ENCODE measurements around the gene CAMKMT. TPM values are rescaled to one million over a fixed set of nuclear protein-coding genes. Genes with fewer than 3 reads are reported as not detected.
"Not testable (repeated sequence)": the region's sequence is repeated elsewhere in the genome, so short reads cannot be mapped to it uniquely, and the experiment has no call there.

CAMKMT gene
- total RNA-seq, 4 donors from 2014 or later: 6.0 to 15.3 (median 10.7) TPM

DNA sequence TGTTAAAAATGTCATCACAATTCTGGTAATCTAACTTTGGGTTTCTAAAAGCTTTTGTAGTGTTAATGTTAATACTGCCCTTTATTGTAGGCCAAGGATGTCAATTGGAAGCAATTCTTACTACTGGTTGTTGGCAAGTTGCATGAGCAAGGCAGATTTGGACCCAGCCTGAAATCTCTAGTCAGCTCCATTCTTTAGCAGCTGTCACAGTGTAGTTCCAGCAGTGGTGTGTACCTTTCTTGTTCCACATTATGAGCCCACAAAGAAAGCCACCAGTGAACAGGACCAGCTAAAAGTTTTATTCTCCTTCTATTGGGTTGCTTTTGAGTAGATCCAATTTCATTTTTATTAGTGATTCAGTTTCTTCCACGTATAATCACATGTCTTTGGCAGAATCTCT lies 133.8 kb downstream of the CAMKMT start:
- Histone ChIP-seq H3K36me3 (no peaks in the 10 kb centered on the region), H3K4me3 (no peak overlapping the region), H3K9me3 (no peaks in the 10 kb centered on the region), H3K27ac (no peak overlapping the region), H3K4me1 (no peaks in the 10 kb centered on the region), H3K27me3 (no peaks in the 10 kb centered on the region)
- DNase-seq (ENCODE audit: low spot score in 2 of 2): no peak
- 78% methylated on average over 1 of the region's 1 CpG for WGBS
- TF ChIP-seq POLR2A (IDR thresholded peaks at IDR 0.05): no peak
- no peak for TF ChIP-seq POLR2AphosphoS5 (IDR thresholded peaks at IDR 0.05)
- TF ChIP-seq EP300 (IDR thresholded peaks at IDR 0.05): no peak
- TF ChIP-seq, protein P1, sequence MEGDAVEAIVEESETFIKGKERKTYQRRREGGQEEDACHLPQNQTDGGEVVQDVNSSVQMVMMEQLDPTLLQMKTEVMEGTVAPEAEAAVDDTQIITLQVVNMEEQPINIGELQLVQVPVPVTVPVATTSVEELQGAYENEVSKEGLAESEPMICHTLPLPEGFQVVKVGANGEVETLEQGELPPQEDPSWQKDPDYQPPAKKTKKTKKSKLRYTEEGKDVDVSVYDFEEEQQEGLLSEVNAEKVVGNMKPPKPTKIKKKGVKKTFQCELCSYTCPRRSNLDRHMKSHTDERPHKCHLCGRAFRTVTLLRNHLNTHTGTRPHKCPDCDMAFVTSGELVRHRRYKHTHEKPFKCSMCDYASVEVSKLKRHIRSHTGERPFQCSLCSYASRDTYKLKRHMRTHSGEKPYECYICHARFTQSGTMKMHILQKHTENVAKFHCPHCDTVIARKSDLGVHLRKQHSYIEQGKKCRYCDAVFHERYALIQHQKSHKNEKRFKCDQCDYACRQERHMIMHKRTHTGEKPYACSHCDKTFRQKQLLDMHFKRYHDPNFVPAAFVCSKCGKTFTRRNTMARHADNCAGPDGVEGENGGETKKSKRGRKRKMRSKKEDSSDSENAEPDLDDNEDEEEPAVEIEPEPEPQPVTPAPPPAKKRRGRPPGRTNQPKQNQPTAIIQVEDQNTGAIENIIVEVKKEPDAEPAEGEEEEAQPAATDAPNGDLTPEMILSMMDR (IDR thresholded peaks at IDR 0.05): no peak

GRCh38 chr2:44496130-44496529 lies 134.4 kb downstream of the CAMKMT start:
- no peak for TF ChIP-seq POLR2A (IDR thresholded peaks at IDR 0.05)
- TF ChIP-seq, protein P1 (IDR thresholded peaks at IDR 0.05): no peak
- TF ChIP-seq EP300 (IDR thresholded peaks at IDR 0.05): no peak
- TF ChIP-seq POLR2AphosphoS5 (IDR thresholded peaks at IDR 0.05): no peak
- H3K4me3 ChIP-seq: no peak overlapping the region
- 93% methylated on average over 3 of the region's 3 CpGs for WGBS

GRCh38 chr2:44498551-44498950 lies 136.8 kb downstream of the CAMKMT start:
- no peaks in the 10 kb centered on the region for H3K27me3 ChIP-seq
- H3K36me3 ChIP-seq: no peaks in the 10 kb centered on the region
- H3K4me1 ChIP-seq: no peaks in the 10 kb centered on the region
- no peak for DNase-seq (ENCODE audit: low spot score in 2 of 2)
- H3K9me3 ChIP-seq: no peaks in the 10 kb centered on the region
- H3K27ac ChIP-seq: no peak overlapping the region
- no peak overlapping the region for H3K4me3 ChIP-seq
- 61% methylated on average over 2 of the region's 2 CpGs for WGBS
- no peak for TF ChIP-seq POLR2AphosphoS5 (IDR thresholded peaks at IDR 0.05)
- no peak for TF ChIP-seq EP300 (IDR thresholded peaks at IDR 0.05)
- TF ChIP-seq POLR2A (IDR thresholded peaks at IDR 0.05): no peak
- TF ChIP-seq, protein P1 (IDR thresholded peaks at IDR 0.05): no peak

More at GRCh38 chr2:44496130-44496529, 134.4 kb downstream of the CAMKMT start:
- Histone ChIP-seq H3K9me3 (no peaks in the 10 kb centered on the region), H3K4me1 (no peaks in the 10 kb centered on the region), H3K27ac (no peak overlapping the region), H3K36me3 (no peaks in the 10 kb centered on the region), H3K27me3 (no peaks in the 10 kb centered on the region)
- DNase-seq (ENCODE audit: low spot score in 2 of 2): no peak

- not testable (repeated sequence) for H3K9me3 ChIP-seq; H3K27ac ChIP-seq; H3K4me3 ChIP-seq; H3K27me3 ChIP-seq; H3K36me3 ChIP-seq; DNase-seq (ENCODE audit: low spot score in 2 of 2); H3K4me1 ChIP-seq
- 96% methylated on average over 7 of the region's 7 CpGs for WGBS
These were observed 143.9 kb downstream of the CAMKMT start for GRCh38 chr2:44505664-44506063.

- H3K4me1 ChIP-seq: no peaks in the 10 kb centered on the region
- H3K27ac ChIP-seq: no peak overlapping the region
- H3K27me3 ChIP-seq: no peaks in the 10 kb centered on the region
- TF ChIP-seq EP300 (IDR thresholded peaks at IDR 0.05) (no peak), POLR2A (IDR thresholded peaks at IDR 0.05) (no peak), POLR2AphosphoS5 (IDR thresholded peaks at IDR 0.05) (no peak)
- TF ChIP-seq, protein P1 (IDR thresholded peaks at IDR 0.05): no peak
- WGBS: 95% methylated on average over 2 of the region's 2 CpGs
- H3K4me3 ChIP-seq: no peak overlapping the region
- no peaks in the 10 kb centered on the region for H3K9me3 ChIP-seq
- no peak for DNase-seq (ENCODE audit: low spot score in 2 of 2)
- no peaks in the 10 kb centered on the region for H3K36me3 ChIP-seq
These were observed 148.5 kb downstream of the CAMKMT start for GRCh38 chr2:44510246-44510645.

DNA sequence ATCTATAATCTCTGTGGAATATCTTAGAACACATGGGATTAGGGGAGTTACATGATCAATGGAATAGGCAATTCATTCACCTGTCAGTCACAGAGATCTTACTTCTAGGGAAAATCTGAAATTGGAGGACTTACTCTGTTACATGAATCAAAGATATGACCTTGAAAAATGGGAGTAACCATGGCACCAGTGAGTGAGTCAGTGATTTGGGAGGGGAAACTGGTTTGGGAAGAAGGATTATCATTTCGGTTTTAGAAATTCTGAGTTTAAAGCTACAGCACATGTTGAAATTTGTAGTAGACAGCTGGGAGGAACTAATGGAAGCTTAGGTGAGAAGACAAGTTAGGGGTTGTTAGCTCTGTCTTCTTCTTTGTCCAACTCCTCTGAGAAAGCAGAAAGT lies 153.7 kb downstream of the CAMKMT start:
- DNase-seq (ENCODE audit: low spot score in 2 of 2): no peak
- H3K27me3 ChIP-seq: no peaks in the 10 kb centered on the region
- TF ChIP-seq, protein P1 (IDR thresholded peaks at IDR 0.05): no peak
- TF ChIP-seq EP300 (IDR thresholded peaks at IDR 0.05): no peak
- no peak for TF ChIP-seq POLR2AphosphoS5 (IDR thresholded peaks at IDR 0.05)
- TF ChIP-seq POLR2A (IDR thresholded peaks at IDR 0.05): no peak
- H3K27ac ChIP-seq: no peak overlapping the region
- no peaks in the 10 kb centered on the region for H3K9me3 ChIP-seq
- H3K36me3 ChIP-seq: no peaks in the 10 kb centered on the region
- WGBS: 23% methylated on average over 1 of the region's 1 CpG
- H3K4me3 ChIP-seq: no peak overlapping the region
- no peaks in the 10 kb centered on the region for H3K4me1 ChIP-seq
